ENCODE results near the gene GUCY1A1.

The GUCY1A1 gene

DNA sequence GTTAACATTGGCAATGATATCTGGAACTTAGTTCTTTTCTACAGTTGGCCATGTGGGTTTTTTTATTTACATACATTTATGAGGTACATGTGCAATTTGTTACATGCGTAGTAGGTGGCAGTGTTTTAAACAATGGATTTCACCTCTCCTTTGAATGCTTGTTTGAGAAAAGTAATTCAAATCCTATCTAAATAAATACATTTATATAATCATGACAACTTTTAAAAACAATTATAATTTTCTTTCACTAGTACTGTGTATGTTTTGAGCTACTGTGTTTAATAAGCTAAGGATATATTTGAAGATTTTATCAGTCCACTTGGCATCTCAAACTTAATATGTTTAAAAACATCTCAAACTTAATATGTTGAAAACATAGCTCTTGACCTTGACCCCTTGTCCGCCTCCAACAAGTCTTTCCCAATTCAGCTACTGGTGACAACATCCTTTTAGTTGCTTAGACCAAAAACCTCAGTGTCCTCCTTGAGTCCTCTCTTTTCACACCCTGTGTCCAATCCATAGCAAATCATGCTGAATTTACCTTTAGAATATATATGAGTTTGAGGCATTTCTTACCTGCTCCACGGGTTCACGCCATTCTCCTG, 106.7 kb downstream of the GUCY1A1 start:
- no peaks in the 10 kb centered on the region for H3K4me1 ChIP-seq (ENCODE audit: insufficient read depth, poor library complexity, severe bottlenecking)
- DNase-seq (ENCODE audit: low spot score) (no peak), ATAC-seq (ENCODE audit: low read depth) (no peak)
- H3K36me3 ChIP-seq (ENCODE audit: low read depth), result no peaks in the 10 kb centered on the region
- H3K9me3 ChIP-seq (ENCODE audit: severe bottlenecking), result no peaks in the 10 kb centered on the region
- TF ChIP-seq, protein P1, sequence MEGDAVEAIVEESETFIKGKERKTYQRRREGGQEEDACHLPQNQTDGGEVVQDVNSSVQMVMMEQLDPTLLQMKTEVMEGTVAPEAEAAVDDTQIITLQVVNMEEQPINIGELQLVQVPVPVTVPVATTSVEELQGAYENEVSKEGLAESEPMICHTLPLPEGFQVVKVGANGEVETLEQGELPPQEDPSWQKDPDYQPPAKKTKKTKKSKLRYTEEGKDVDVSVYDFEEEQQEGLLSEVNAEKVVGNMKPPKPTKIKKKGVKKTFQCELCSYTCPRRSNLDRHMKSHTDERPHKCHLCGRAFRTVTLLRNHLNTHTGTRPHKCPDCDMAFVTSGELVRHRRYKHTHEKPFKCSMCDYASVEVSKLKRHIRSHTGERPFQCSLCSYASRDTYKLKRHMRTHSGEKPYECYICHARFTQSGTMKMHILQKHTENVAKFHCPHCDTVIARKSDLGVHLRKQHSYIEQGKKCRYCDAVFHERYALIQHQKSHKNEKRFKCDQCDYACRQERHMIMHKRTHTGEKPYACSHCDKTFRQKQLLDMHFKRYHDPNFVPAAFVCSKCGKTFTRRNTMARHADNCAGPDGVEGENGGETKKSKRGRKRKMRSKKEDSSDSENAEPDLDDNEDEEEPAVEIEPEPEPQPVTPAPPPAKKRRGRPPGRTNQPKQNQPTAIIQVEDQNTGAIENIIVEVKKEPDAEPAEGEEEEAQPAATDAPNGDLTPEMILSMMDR (IDR thresholded peaks at IDR 0.05; ENCODE audit: poor library complexity, severe bottlenecking), result no peak
- no peak overlapping the region for H3K27ac ChIP-seq (ENCODE audit: poor library complexity, severe bottlenecking)
- no peak overlapping the region for H3K4me3 ChIP-seq (ENCODE audit: severe bottlenecking)
- H3K27me3 ChIP-seq (ENCODE audit: insufficient read depth, poor library complexity, severe bottlenecking), result no peaks in the 10 kb centered on the region

- ATAC-seq (ENCODE audit: low read depth) (no peak), DNase-seq (ENCODE audit: low spot score) (no peak)
- H3K27ac ChIP-seq (ENCODE audit: poor library complexity, severe bottlenecking), result no peak overlapping the region
- no peaks in the 10 kb centered on the region for H3K27me3 ChIP-seq (ENCODE audit: insufficient read depth, poor library complexity, severe bottlenecking)
- TF ChIP-seq, protein P1 (IDR thresholded peaks at IDR 0.05; ENCODE audit: poor library complexity, severe bottlenecking), result no peak
- H3K4me1 ChIP-seq (ENCODE audit: insufficient read depth, poor library complexity, severe bottlenecking), result no peaks in the 10 kb centered on the region
- H3K4me3 ChIP-seq (ENCODE audit: severe bottlenecking), result no peak overlapping the region
- no peaks in the 10 kb centered on the region for H3K9me3 ChIP-seq (ENCODE audit: severe bottlenecking)
- H3K36me3 ChIP-seq (ENCODE audit: low read depth), result no peaks in the 10 kb centered on the region
Measured at GRCh38 chr4:155774033-155774432, 107.4 kb downstream of the GUCY1A1 start.

DNA sequence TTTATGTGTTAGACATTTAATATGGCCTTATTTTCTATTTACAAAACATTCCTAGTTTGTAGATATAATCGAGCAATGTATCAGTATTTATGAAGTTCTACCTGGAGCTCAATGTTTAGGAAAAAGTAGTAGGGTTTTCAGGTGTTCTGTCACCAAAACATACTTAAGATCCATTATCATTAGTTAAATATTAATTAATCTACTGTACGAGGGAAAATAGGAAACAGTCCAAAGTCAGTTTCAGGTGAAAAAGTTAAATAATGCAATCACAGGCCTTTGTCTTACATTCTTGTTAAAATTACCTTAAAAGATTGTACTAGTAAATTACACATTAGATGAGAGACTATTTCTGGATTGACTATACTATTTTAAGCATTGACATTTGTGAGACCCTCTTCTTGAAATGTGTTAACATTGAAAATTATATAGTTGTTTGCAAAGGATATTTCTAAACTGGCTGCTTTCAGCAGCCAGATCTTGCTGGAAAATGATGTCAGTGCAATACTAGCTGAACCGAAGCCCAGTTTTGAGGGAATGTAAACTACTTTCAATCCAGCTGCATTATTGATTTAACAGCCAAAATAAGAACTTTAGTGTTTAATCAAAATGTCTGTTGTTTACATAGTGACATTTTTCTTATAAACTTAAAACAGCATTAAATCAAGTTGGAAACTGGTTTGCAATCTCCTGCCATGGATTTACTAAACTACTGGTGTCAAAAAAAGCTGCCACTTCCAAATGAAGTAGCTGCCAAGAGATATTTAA, 111.5 kb downstream of the GUCY1A1 start:
- Histone ChIP-seq H3K27me3 (ENCODE audit: insufficient read depth, poor library complexity, severe bottlenecking) (no peaks in the 10 kb centered on the region), H3K36me3 (ENCODE audit: low read depth) (no peaks in the 10 kb centered on the region), H3K9me3 (ENCODE audit: severe bottlenecking) (no peaks in the 10 kb centered on the region), H3K4me1 (ENCODE audit: insufficient read depth, poor library complexity, severe bottlenecking) (no peaks in the 10 kb centered on the region), H3K27ac (ENCODE audit: poor library complexity, severe bottlenecking) (no peak overlapping the region), H3K4me3 (ENCODE audit: severe bottlenecking) (no peak overlapping the region)
- ATAC-seq (ENCODE audit: low read depth) (no peak), DNase-seq (ENCODE audit: low spot score) (no peak)
- TF ChIP-seq, protein P1 (IDR thresholded peaks at IDR 0.05; ENCODE audit: poor library complexity, severe bottlenecking), result no peak

- TF ChIP-seq, protein P1 (IDR thresholded peaks at IDR 0.05; ENCODE audit: poor library complexity, severe bottlenecking), result no peak
- ATAC-seq (ENCODE audit: low read depth) (peak; percentile 46; the same call in 1 of the 3 replicates), DNase-seq (ENCODE audit: low spot score) (no peak)
- Histone ChIP-seq H3K27ac (ENCODE audit: poor library complexity, severe bottlenecking) (no peak overlapping the region), H3K9me3 (ENCODE audit: severe bottlenecking) (no peaks in the 10 kb centered on the region), H3K27me3 (ENCODE audit: insufficient read depth, poor library complexity, severe bottlenecking) (no peaks in the 10 kb centered on the region), H3K4me1 (ENCODE audit: insufficient read depth, poor library complexity, severe bottlenecking) (no peaks in the 10 kb centered on the region), H3K36me3 (ENCODE audit: low read depth) (no peaks in the 10 kb centered on the region), H3K4me3 (ENCODE audit: severe bottlenecking) (no peak overlapping the region)
Measured at GRCh38 chr4:155780775-155781174, 114.1 kb downstream of the GUCY1A1 start.

Measured in RWPE2 (cell line).